ENCODE results near the gene TWNK. TPM values are rescaled to one million over a fixed set of nuclear protein-coding genes. Genes with fewer than 3 reads are reported as not detected.

TWNK gene
- total RNA-seq, 2 donors from 2014 or later = 1.8 to 2.3 TPM

DNA sequence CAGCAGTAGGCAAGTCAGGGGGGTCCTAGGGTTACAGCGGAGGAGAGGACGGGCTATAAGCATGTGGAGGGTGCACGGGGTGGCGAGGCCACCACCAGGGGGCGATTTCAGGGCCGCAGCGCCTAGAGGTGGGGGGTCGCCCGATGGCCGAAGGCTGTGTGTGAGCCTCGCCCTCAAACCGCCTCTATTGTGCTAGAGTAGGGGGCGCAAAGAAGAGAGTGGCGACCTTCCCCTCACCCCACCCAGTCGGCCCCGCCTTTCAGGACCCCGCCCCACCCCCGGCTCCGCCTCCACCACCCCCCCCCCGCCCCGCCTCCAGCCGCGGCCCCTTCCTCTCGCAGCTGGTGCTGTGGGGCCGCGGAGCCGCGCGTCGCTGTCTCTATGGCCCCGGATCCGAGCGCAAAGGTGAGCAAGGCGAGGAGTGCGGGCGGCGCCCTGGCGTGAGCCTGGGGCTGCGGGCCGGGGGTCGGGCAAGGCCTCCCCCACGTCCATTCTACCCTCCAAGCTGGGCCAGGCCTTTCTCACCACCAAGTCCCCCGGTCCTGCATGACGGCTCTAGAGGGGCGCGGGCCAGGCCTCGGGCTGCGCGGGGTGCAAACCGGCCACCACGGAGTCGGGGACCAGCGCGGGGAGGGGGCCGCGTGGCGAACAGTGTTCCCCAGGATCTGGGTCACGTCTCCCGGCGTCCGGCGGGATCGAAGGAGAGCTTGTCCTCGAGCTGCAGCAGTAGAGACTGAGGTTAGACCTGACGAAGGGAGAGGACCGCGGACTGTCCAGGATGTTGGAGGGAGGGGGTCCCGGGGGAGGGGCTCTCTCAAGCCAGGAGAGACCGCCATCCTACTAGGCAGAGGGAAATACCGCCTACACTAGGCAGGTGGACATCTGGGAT lies 17.9 kb upstream of the TWNK start, which contains the start of gene SEMA4G:
TSS of gene SEMA4G (plus strand) at position 318 of the 889 bp plus-strand sequence. CDS start 3,409 bp downstream, outside the sequence.
- no peak for TF ChIP-seq POLR2A (IDR thresholded peaks at IDR 0.05)
- TF ChIP-seq, protein P1, sequence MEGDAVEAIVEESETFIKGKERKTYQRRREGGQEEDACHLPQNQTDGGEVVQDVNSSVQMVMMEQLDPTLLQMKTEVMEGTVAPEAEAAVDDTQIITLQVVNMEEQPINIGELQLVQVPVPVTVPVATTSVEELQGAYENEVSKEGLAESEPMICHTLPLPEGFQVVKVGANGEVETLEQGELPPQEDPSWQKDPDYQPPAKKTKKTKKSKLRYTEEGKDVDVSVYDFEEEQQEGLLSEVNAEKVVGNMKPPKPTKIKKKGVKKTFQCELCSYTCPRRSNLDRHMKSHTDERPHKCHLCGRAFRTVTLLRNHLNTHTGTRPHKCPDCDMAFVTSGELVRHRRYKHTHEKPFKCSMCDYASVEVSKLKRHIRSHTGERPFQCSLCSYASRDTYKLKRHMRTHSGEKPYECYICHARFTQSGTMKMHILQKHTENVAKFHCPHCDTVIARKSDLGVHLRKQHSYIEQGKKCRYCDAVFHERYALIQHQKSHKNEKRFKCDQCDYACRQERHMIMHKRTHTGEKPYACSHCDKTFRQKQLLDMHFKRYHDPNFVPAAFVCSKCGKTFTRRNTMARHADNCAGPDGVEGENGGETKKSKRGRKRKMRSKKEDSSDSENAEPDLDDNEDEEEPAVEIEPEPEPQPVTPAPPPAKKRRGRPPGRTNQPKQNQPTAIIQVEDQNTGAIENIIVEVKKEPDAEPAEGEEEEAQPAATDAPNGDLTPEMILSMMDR (IDR thresholded peaks at IDR 0.05) = peak; percentile 57 to 85 (median 75)
- H3K36me3 ChIP-seq (replicated peaks in 1 of 2; ENCODE audit: insufficient read depth in 1 of 2, low read depth in 2 of 2) = no peaks in the 10 kb centered on the region
- peak; percentile 67 for ATAC-seq
- intact Hi-C loops (cut with DNase I) = no loop called here
- peak; percentile 44 to 66 (median 61) for DNase-seq
- peaks cover 55% of the 10 kb centered on the region for H3K4me1 ChIP-seq
- WGBS, 2 donors = 0 to 1% methylated on average over 16 to 61 of the region's 70 CpGs
- H3K27me3 ChIP-seq = no peaks in the 10 kb centered on the region
- no peaks in the 10 kb centered on the region for H3K9me3 ChIP-seq
- H3K27ac ChIP-seq = peak within 1 kb of the TSS; percentile 50 to 87 (median 74)
- H3K4me3 ChIP-seq = peak within 1 kb of the TSS; percentile 63

DNA sequence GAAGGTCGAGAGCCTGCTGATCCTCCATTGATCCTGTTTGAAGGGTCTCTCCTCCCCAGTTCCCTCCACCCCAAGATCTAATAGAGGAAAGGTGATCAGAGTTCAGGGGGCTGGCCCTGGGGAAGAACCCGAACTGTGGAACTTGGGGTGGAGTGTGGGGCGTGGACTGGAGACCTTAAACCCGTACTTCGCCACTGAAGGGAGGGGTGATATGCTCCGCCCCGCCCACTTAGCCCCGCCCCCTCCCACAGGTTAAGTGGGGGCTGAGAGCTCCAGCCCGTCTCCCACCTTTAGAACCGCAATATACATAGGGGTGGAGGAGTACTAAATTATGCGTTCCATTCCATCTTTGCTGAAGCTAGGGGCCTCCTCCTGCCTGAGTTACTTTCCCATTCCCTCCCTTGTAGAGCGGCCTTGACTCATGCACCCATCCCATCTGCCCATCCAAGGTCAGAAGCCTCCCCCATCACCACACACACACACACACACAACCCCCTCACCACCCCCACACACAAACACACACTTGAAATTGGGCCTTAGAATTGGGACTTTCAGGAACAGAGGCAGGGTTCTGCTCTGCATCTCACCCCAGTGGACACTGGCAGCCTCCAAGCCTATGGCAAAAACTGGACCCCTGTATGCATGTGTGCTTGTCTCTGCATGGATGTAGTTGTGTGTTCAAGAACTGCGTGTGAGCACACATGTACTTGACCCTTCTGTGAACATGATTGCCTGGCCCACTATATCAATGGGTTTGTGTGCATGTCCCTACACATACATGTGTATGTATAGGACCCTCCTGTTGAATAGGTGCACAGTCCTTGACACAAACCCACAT lies 17.0 kb upstream of the TWNK start:
- Histone ChIP-seq H3K27ac (peak overlapping the region; percentile 50 to 87 (median 74)), H3K27me3 (no peaks in the 10 kb centered on the region), H3K9me3 (no peaks in the 10 kb centered on the region), H3K4me3 (peak overlapping the region; percentile 63), H3K36me3 (replicated peaks in 1 of 2; ENCODE audit: insufficient read depth in 1 of 2, low read depth in 2 of 2) (no peaks in the 10 kb centered on the region), H3K4me1 (peaks cover 55% of the 10 kb centered on the region)
- WGBS, 2 donors = 18 to 38% methylated on average over 3 to 13 of the region's 13 CpGs
- peak; percentile 49 to 73 (median 52) for DNase-seq
- intact Hi-C loops (cut with DNase I) = no loop called here
- ATAC-seq = peak; percentile 36
- no peak for TF ChIP-seq POLR2A (IDR thresholded peaks at IDR 0.05)
- TF ChIP-seq, protein P1 (IDR thresholded peaks at IDR 0.05) = no peak

DNA sequence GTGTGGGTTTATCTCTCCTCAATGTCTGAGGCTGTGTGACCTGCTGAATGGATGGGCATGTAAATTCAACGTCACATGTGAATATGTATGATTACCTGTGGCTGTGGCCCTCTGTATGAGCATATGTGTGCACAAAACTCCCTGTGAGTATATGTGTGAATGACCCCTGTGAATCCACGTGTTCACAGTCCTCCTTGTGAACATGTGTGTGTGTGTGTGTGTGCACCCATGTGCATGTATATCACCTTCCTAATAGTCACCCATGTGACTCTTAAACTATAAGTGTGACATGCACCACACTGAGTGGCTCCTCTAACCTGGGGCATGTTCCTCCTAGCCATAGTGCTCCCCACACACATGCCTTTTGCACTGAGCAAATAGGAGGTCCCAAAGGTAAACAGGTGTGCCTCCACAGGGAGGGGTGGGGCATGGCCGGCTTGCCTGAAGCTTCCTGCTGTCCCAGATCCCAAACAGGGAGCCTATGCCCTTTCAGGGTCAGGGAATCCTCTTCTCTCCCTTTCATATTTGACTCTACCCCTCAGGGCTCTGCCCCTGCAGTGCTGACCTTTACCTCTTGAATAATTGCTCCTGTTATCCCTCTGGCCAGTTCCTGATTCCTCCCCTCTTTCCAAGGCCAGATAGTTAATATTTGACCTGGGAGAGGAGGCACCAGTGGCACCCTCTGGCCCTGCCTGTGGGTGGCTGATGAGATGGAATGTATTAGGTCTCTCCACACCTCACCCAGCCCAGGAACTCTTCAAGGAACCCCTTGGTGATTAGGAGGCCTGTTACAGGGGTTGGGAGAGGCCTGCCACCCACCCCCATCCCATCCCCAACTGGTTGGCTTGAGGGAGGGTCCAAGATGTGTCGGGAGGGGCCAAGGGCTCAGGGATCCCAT lies 16.2 kb upstream of the TWNK start:
- peak; percentile 75 for ATAC-seq
- Histone ChIP-seq H3K4me3 (no peak overlapping the region), H3K27me3 (no peaks in the 10 kb centered on the region), H3K27ac (peak overlapping the region; percentile 50 to 87 (median 74)), H3K36me3 (replicated peaks in 1 of 2; ENCODE audit: insufficient read depth in 1 of 2, low read depth in 2 of 2) (no peaks in the 10 kb centered on the region), H3K9me3 (no peaks in the 10 kb centered on the region), H3K4me1 (peaks cover 55% of the 10 kb centered on the region)
- peak; percentile 55 to 79 (median 70) for DNase-seq
- TF ChIP-seq, protein P1 (IDR thresholded peaks at IDR 0.05) = peak in 3 of 7 experiments; percentile 20 to 28 (median 22)
- TF ChIP-seq POLR2A (IDR thresholded peaks at IDR 0.05) = peak in 1 of 3 donors; percentile 5
- intact Hi-C loops (cut with DNase I) = no loop called here
- 21 to 22% methylated on average over 4 of the region's 4 CpGs for WGBS, 2 donors
